K562 (cell line): ENCODE data around the gene PLCD4. TPM values are rescaled to one million over a fixed set of nuclear protein-coding genes. Genes with fewer than 3 reads are reported as not detected.

Source experiments
- CEBPG ChIP-seq, 3 experiments: fragments of 200-800 bp in 1 of 3; sonication (Bioruptor generic) in 1 of 3; sonication (generic) in 1 of 3; formaldehyde crosslinking in 1 of 3; IDR thresholded peaks in 2 of 3; conservative IDR thresholded peaks in 1 of 3; 2 replicates each; pipeline versions ENCODE4 v1.6.1 to v1.8.0; 2016 to 2022; ENCODE audit warnings: missing compliant biosample characterization in 2 of 3, missing genetic modification characterization in 2 of 3, mild to moderate bottlenecking in 1 of 3, missing genetic modification reagents in 1 of 3
- E2F4 ChIP-seq: sonication (generic); formaldehyde crosslinking; IDR thresholded peaks from 2 replicates; pipeline ENCODE4 v1.8.0; 2022; ENCODE audit warnings: mild to moderate bottlenecking, low read depth, missing genetic modification reagents
- GATAD2A ChIP-seq: fragments of 450-650 bp; IDR thresholded peaks from 2 replicates; pipeline ENCODE4 v1.6.1; 2017
- MTA1 ChIP-seq: fragments of 450-650 bp; IDR thresholded peaks from 2 replicates; pipeline ENCODE4 v1.6.1; 2017; ENCODE audit warnings: borderline replicate concordance
- NR1H2 ChIP-seq: sonication (generic); formaldehyde crosslinking; IDR thresholded peaks from 2 replicates; pipeline ENCODE4 v1.4.0; 2020; ENCODE audit warnings: mild to moderate bottlenecking, missing genetic modification reagents
- POLR2A ChIP-seq: fragments of 450-650 bp; conservative IDR thresholded peaks from 2 replicates; pipeline ENCODE4 v1.6.1; 2016
- POLR2G ChIP-seq: fragments of 200-400 bp; formaldehyde crosslinking; IDR thresholded peaks from 2 replicates; pipeline ENCODE4 v1.6.1; 2017; ENCODE audit warnings: low read depth, mild to moderate bottlenecking, antibody characterized with exemption, low read length, moderate library complexity
- RAD21 ChIP-seq, 2 experiments: fragments of 250-450 bp in 1 of 2; fragments of 450-650 bp in 1 of 2; sonication (Bioruptor Pico) in 1 of 2; formaldehyde crosslinking in 1 of 2; IDR thresholded peaks in 1 of 2; conservative IDR thresholded peaks in 1 of 2; 2 replicates each; pipeline versions ENCODE4 v1.4.0 to v1.8.0; 2020 to 2022; ENCODE audit warnings: mild to moderate bottlenecking in 2 of 2, moderate library complexity in 1 of 2
- RCOR1 ChIP-seq, 2 experiments: IDR thresholded peaks; 2 replicates each; pipeline ENCODE4 v1.6.1; 2012; ENCODE audit warnings: low read depth in 2 of 2, low read length in 2 of 2, borderline replicate concordance in 1 of 2, improper control_type of control experiment in 1 of 2
- TSC22D4 ChIP-seq: fragments of 450-650 bp; IDR thresholded peaks from 2 replicates; pipeline ENCODE4 v1.6.1; 2016; ENCODE audit warnings: missing genetic modification characterization, missing biosample characterization, control low read depth
- ZBTB12 ChIP-seq: fragments of 250-450 bp; sonication (Bioruptor Pico); IDR thresholded peaks from 2 replicates; pipeline ENCODE4 v1.4.0; 2020
- ZC3H4 ChIP-seq: sonication (generic); formaldehyde crosslinking; IDR thresholded peaks from 2 replicates; pipeline ENCODE4 v1.9.0; 2021; ENCODE audit warnings: missing genetic modification reagents, borderline replicate concordance
- ZKSCAN8 ChIP-seq: fragments of 200-800 bp; sonication (Bioruptor generic); IDR thresholded peaks from 2 replicates; pipeline ENCODE4 v1.6.1; 2016; ENCODE audit warnings: missing genetic modification characterization, missing compliant biosample characterization
- ZNF133 ChIP-seq: fragments of 250-450 bp; sonication (Bioruptor Pico); IDR thresholded peaks from 2 replicates; pipeline ENCODE4 v1.4.0; 2020; ENCODE audit warnings: mild to moderate bottlenecking
- ZNF280B ChIP-seq: fragments of 250-450 bp; sonication (Bioruptor Pico); IDR thresholded peaks from 2 replicates; pipeline ENCODE4 v1.5.1; 2021; ENCODE audit warnings: mild to moderate bottlenecking
- ZNF512 ChIP-seq: IDR thresholded peaks from 2 replicates; pipeline ENCODE4 v1.6.1; 2016; ENCODE audit warnings: missing genetic modification characterization, missing compliant biosample characterization
- ZNF785 ChIP-seq: fragments of 250-450 bp; sonication (Bioruptor Pico); IDR thresholded peaks from 2 replicates; pipeline ENCODE4 v1.4.0; 2020; ENCODE audit warnings: mild to moderate bottlenecking
- polyA plus RNA-seq, 8 experiments: library from polyadenylated mRNA; depleted of rRNA in 4 of 8; stranded (reverse) in 5 of 8; unstranded in 3 of 8; fragments of >200 nt; fragmentation: Nextera tagmentation in 2 of 8; fragmentation: Illumina TruSeq in 1 of 8; extraction: Ambion mirVana in 2 of 8; extraction: Trizol in 1 of 8; gene quantifications; 2 replicates each; pipeline versions ENCODE4 v1.2.1 to v1.2.3, GENCODE V29; 2011 to 2014; ENCODE audit warnings: inconsistent platforms in 1 of 8, missing spikeins in 1 of 8
- total RNA-seq, 7 experiments: library from RNA; depleted of rRNA in 6 of 7; stranded (reverse); fragments of >200 nt in 6 of 7; fragmentation: Illumina TruSeq in 2 of 7; extraction: Trizol in 2 of 7; gene quantifications; 2 replicates each; pipeline versions ENCODE4 v1.2.1 to v1.2.3, GENCODE V29; 2011 to 2021; ENCODE audit warnings: low replicate concordance in 1 of 7
- TF ChIP-seq, protein P1 (sequence below): fragments of 450-650 bp; IDR thresholded peaks from 2 replicates; pipeline ENCODE4 v1.6.1; 2016; ENCODE audit warnings: borderline replicate concordance
- TF ChIP-seq, protein P2 (sequence below): fragments of 250-450 bp; sonication (Bioruptor Pico); IDR thresholded peaks from 2 replicates; pipeline ENCODE4 v1.8.0; 2021; ENCODE audit warnings: mild to moderate bottlenecking, moderate library complexity

PLCD4 gene
- total and polyA plus RNA-seq, 9 of the 15 experiments (the other 6 are each of a cell fraction or from before 2014, with no cell fraction given) = 0.13 to 0.38 TPM; not detected in 7

GRCh38 chr2:218658671-218659257, 51.1 kb downstream of the PLCD4 start (continued):
- no peak for TF ChIP-seq CEBPG (CRISPR knock-in tag; IDR thresholded peaks at IDR 0.05)
- TF ChIP-seq CEBPG (tag; conservative IDR thresholded peaks at IDR 0.05 in 1 of 2, IDR thresholded peaks at IDR 0.05 in 1 of 2) = no peak
- TF ChIP-seq ZC3H4 = no peak
- no peak for TF ChIP-seq POLR2A
- TF ChIP-seq MTA1 = no peak
- peak; percentile 42 to 55 for TF ChIP-seq RAD21 (CRISPR knock-in tag; conservative IDR thresholded peaks at IDR 0.05 in 1 of 2, IDR thresholded peaks at IDR 0.05 in 1 of 2)
- no peak for TF ChIP-seq NR1H2 (CRISPR knock-in tag)
- TF ChIP-seq GATAD2A = no peak
- no peak for TF ChIP-seq ZNF133 (CRISPR knock-in tag)
- TF ChIP-seq E2F4 (CRISPR knock-in tag) = no peak
- no peak for TF ChIP-seq ZNF512
- TF ChIP-seq ZNF280B = no peak
- TF ChIP-seq POLR2G = no peak
- TF ChIP-seq ZKSCAN8 = no peak
- TF ChIP-seq, protein P1, sequence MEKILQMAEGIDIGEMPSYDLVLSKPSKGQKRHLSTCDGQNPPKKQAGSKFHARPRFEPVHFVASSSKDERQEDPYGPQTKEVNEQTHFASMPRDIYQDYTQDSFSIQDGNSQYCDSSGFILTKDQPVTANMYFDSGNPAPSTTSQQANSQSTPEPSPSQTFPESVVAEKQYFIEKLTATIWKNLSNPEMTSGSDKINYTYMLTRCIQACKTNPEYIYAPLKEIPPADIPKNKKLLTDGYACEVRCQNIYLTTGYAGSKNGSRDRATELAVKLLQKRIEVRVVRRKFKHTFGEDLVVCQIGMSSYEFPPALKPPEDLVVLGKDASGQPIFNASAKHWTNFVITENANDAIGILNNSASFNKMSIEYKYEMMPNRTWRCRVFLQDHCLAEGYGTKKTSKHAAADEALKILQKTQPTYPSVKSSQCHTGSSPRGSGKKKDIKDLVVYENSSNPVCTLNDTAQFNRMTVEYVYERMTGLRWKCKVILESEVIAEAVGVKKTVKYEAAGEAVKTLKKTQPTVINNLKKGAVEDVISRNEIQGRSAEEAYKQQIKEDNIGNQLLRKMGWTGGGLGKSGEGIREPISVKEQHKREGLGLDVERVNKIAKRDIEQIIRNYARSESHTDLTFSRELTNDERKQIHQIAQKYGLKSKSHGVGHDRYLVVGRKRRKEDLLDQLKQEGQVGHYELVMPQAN = peak; percentile 49; the same call in 1 of the 2 replicates
- TF ChIP-seq TSC22D4 (tag) = no peak
- no peak for TF ChIP-seq ZNF785 (CRISPR knock-in tag)
- TF ChIP-seq RCOR1 (IDR thresholded peaks at IDR 0.05; ENCODE audit: borderline replicate concordance in 1 of 2, low read depth in 2 of 2, low read length in 2 of 2) = no peak
- TF ChIP-seq, protein P2, sequence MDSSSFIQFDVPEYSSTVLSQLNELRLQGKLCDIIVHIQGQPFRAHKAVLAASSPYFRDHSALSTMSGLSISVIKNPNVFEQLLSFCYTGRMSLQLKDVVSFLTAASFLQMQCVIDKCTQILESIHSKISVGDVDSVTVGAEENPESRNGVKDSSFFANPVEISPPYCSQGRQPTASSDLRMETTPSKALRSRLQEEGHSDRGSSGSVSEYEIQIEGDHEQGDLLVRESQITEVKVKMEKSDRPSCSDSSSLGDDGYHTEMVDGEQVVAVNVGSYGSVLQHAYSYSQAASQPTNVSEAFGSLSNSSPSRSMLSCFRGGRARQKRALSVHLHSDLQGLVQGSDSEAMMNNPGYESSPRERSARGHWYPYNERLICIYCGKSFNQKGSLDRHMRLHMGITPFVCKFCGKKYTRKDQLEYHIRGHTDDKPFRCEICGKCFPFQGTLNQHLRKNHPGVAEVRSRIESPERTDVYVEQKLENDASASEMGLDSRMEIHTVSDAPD = no peak
- no peak for TF ChIP-seq ZBTB12 (CRISPR knock-in tag)
